B cell (primary cell): Measurements from ENCODE around the gene SYTL4.

Experiments used
- EZH2 ChIP-seq: IDR thresholded peaks from 2 replicates; pipeline ENCODE4 v1.6.1; 2012; ENCODE audit warnings: borderline replicate concordance, low read depth, mild to moderate bottlenecking, moderate library complexity, low read length; ENCODE audit not compliant: insufficient read depth, poor library complexity, severe bottlenecking
- TF ChIP-seq, protein P1 (sequence below): fragments of 200-600 bp; IDR thresholded peaks from one replicate; pipeline ENCODE4 v1.8.0; 2022; ENCODE audit warnings: antibody characterized with exemption, mild to moderate bottlenecking

DNA sequence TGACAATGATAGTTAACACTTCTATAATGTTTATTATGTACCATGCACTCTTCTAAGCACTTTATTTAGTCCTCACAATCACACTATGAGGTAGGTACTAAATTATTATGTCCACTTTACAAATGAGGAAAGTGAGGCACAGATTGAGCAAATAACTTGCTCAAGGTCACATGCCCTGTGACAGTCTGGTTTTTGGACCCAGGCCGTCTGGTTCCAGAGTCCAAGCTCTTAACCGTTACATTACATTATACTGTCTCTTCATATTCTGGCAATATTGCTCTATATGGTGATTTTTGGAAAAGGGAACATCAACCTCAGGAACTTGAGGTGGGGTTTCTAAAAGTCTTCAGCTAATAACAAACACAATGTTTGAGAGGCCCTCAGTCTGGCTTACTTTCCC lies 12.8 kb downstream of the SYTL4 start:
- TF ChIP-seq EZH2, result no peak
- TF ChIP-seq, protein P1, sequence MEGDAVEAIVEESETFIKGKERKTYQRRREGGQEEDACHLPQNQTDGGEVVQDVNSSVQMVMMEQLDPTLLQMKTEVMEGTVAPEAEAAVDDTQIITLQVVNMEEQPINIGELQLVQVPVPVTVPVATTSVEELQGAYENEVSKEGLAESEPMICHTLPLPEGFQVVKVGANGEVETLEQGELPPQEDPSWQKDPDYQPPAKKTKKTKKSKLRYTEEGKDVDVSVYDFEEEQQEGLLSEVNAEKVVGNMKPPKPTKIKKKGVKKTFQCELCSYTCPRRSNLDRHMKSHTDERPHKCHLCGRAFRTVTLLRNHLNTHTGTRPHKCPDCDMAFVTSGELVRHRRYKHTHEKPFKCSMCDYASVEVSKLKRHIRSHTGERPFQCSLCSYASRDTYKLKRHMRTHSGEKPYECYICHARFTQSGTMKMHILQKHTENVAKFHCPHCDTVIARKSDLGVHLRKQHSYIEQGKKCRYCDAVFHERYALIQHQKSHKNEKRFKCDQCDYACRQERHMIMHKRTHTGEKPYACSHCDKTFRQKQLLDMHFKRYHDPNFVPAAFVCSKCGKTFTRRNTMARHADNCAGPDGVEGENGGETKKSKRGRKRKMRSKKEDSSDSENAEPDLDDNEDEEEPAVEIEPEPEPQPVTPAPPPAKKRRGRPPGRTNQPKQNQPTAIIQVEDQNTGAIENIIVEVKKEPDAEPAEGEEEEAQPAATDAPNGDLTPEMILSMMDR, result no peak
